ENCODE measurements around the gene PRKAR2A. TPM values are rescaled to one million over a fixed set of nuclear protein-coding genes. Genes with fewer than 3 reads are reported as not detected.

PRKAR2A gene
- total and polyA plus RNA-seq, 2 experiments from 2014 or later: 13.5 to 30.2 TPM

DNA sequence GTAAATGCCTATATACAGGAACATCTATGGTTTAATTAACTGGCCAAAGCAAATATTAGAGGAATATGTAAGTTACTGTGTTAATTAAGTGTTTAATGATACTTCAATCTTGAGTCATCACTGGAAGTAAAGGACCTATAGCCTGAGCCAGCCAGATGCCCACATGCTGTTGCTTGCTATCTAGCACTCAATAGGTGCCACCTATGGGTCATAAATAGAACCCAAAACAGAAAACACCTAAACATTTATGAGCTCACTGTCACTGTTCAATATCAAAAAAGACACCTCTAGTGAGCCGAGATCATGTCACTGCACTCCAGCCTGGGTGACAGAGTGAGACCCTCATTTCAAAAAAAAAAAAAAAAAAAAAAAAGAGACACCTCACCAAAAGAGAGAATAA, 82.3 kb downstream of the PRKAR2A start:
- Mint-ChIP-seq H3K4me1 (peaks cover 11% of the 10 kb centered on the region), H3K27ac (no peak overlapping the region), H3K4me3 (no peak overlapping the region), H3K9me3 (no peaks in the 10 kb centered on the region), H3K36me3 (ENCODE audit: low read depth) (no peaks in the 10 kb centered on the region), H3K27me3 (ENCODE audit: insufficient read depth, low read depth, poor library complexity) (no peaks in the 10 kb centered on the region)
- Histone ChIP-seq H3K27me3 (ENCODE audit: insufficient read depth) (no peaks in the 10 kb centered on the region), H4K20me1 (replicated peaks; ENCODE audit: insufficient read depth) (no peaks in the 10 kb centered on the region), H2AFZ (no peak overlapping the region), H3K4me1 (ENCODE audit: insufficient read depth) (no peaks in the 10 kb centered on the region), H3K4me3 (no peak overlapping the region), H3K79me2 (replicated peaks; ENCODE audit: insufficient read depth) (no peaks in the 10 kb centered on the region), H3K4me2 (no peak overlapping the region), H3F3A (replicated peaks; ENCODE audit: low read depth) (no peaks in the 10 kb centered on the region), H3K9me2 (ENCODE audit: insufficient read depth) (no peaks in the 10 kb centered on the region), H3K36me3 (ENCODE audit: insufficient read depth) (no peaks in the 10 kb centered on the region), H3K27ac (ENCODE audit: low read depth) (no peak overlapping the region)
- TF ChIP-seq, protein P1, sequence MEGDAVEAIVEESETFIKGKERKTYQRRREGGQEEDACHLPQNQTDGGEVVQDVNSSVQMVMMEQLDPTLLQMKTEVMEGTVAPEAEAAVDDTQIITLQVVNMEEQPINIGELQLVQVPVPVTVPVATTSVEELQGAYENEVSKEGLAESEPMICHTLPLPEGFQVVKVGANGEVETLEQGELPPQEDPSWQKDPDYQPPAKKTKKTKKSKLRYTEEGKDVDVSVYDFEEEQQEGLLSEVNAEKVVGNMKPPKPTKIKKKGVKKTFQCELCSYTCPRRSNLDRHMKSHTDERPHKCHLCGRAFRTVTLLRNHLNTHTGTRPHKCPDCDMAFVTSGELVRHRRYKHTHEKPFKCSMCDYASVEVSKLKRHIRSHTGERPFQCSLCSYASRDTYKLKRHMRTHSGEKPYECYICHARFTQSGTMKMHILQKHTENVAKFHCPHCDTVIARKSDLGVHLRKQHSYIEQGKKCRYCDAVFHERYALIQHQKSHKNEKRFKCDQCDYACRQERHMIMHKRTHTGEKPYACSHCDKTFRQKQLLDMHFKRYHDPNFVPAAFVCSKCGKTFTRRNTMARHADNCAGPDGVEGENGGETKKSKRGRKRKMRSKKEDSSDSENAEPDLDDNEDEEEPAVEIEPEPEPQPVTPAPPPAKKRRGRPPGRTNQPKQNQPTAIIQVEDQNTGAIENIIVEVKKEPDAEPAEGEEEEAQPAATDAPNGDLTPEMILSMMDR (conservative IDR thresholded peaks at IDR 0.05; ENCODE audit: low read depth in 2 of 2): peak in 1 of 2 experiments; percentile 36; a peak in 3 of 4 replicates
- TF ChIP-seq STAT1 (IDR thresholded peaks at IDR 0.05; ENCODE audit: unreplicated experiment): no peak
- no peak for TF ChIP-seq JUNB (IDR thresholded peaks at IDR 0.05; ENCODE audit: unreplicated experiment)
- ATAC-seq (peak; percentile 32; the same call in 1 of the 3 replicates), DNase-seq (ENCODE audit: low spot score) (peak; percentile 15)

DNA sequence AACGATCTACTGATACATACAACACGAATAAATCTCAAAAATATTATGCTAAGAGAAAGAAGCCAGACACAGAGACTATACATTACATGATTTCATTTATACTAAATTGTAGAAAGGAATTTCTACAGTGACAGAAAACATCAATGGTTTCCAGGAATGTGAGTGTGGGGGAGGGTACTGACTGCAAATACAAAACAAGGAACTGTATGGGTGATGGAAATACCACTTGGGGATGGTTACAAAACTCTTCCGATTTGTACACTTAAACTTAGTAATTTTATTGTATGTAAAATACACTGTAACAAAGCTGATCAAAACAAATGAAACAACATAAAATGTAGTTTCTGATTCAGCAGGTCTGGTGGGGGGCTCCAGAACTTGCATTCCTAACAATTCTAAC, 84.9 kb downstream of the PRKAR2A start:
- Histone ChIP-seq H3K4me1 (ENCODE audit: insufficient read depth) (no peaks in the 10 kb centered on the region), H3K36me3 (ENCODE audit: insufficient read depth) (no peaks in the 10 kb centered on the region), H3K27ac (ENCODE audit: low read depth) (no peak overlapping the region), H2AFZ (no peak overlapping the region), H4K20me1 (replicated peaks; ENCODE audit: insufficient read depth) (no peaks in the 10 kb centered on the region), H3K4me2 (no peak overlapping the region), H3K4me3 (no peak overlapping the region), H3F3A (replicated peaks; ENCODE audit: low read depth) (no peaks in the 10 kb centered on the region), H3K9me2 (ENCODE audit: insufficient read depth) (no peaks in the 10 kb centered on the region), H3K27me3 (ENCODE audit: insufficient read depth) (no peaks in the 10 kb centered on the region), H3K79me2 (replicated peaks; ENCODE audit: insufficient read depth) (no peaks in the 10 kb centered on the region)
- TF ChIP-seq, protein P1 (conservative IDR thresholded peaks at IDR 0.05; ENCODE audit: low read depth in 2 of 2): no peak
- no peak for TF ChIP-seq CREB1 (CRISPR knock-in tag; IDR thresholded peaks at IDR 0.05; ENCODE audit: low read depth)
- TF ChIP-seq, protein P2, sequence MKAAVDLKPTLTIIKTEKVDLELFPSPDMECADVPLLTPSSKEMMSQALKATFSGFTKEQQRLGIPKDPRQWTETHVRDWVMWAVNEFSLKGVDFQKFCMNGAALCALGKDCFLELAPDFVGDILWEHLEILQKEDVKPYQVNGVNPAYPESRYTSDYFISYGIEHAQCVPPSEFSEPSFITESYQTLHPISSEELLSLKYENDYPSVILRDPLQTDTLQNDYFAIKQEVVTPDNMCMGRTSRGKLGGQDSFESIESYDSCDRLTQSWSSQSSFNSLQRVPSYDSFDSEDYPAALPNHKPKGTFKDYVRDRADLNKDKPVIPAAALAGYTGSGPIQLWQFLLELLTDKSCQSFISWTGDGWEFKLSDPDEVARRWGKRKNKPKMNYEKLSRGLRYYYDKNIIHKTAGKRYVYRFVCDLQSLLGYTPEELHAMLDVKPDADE (IDR thresholded peaks at IDR 0.05): no peak
- no peak for TF ChIP-seq ZNF114 (CRISPR knock-in tag; IDR thresholded peaks at IDR 0.05)
- TF ChIP-seq, protein P3, sequence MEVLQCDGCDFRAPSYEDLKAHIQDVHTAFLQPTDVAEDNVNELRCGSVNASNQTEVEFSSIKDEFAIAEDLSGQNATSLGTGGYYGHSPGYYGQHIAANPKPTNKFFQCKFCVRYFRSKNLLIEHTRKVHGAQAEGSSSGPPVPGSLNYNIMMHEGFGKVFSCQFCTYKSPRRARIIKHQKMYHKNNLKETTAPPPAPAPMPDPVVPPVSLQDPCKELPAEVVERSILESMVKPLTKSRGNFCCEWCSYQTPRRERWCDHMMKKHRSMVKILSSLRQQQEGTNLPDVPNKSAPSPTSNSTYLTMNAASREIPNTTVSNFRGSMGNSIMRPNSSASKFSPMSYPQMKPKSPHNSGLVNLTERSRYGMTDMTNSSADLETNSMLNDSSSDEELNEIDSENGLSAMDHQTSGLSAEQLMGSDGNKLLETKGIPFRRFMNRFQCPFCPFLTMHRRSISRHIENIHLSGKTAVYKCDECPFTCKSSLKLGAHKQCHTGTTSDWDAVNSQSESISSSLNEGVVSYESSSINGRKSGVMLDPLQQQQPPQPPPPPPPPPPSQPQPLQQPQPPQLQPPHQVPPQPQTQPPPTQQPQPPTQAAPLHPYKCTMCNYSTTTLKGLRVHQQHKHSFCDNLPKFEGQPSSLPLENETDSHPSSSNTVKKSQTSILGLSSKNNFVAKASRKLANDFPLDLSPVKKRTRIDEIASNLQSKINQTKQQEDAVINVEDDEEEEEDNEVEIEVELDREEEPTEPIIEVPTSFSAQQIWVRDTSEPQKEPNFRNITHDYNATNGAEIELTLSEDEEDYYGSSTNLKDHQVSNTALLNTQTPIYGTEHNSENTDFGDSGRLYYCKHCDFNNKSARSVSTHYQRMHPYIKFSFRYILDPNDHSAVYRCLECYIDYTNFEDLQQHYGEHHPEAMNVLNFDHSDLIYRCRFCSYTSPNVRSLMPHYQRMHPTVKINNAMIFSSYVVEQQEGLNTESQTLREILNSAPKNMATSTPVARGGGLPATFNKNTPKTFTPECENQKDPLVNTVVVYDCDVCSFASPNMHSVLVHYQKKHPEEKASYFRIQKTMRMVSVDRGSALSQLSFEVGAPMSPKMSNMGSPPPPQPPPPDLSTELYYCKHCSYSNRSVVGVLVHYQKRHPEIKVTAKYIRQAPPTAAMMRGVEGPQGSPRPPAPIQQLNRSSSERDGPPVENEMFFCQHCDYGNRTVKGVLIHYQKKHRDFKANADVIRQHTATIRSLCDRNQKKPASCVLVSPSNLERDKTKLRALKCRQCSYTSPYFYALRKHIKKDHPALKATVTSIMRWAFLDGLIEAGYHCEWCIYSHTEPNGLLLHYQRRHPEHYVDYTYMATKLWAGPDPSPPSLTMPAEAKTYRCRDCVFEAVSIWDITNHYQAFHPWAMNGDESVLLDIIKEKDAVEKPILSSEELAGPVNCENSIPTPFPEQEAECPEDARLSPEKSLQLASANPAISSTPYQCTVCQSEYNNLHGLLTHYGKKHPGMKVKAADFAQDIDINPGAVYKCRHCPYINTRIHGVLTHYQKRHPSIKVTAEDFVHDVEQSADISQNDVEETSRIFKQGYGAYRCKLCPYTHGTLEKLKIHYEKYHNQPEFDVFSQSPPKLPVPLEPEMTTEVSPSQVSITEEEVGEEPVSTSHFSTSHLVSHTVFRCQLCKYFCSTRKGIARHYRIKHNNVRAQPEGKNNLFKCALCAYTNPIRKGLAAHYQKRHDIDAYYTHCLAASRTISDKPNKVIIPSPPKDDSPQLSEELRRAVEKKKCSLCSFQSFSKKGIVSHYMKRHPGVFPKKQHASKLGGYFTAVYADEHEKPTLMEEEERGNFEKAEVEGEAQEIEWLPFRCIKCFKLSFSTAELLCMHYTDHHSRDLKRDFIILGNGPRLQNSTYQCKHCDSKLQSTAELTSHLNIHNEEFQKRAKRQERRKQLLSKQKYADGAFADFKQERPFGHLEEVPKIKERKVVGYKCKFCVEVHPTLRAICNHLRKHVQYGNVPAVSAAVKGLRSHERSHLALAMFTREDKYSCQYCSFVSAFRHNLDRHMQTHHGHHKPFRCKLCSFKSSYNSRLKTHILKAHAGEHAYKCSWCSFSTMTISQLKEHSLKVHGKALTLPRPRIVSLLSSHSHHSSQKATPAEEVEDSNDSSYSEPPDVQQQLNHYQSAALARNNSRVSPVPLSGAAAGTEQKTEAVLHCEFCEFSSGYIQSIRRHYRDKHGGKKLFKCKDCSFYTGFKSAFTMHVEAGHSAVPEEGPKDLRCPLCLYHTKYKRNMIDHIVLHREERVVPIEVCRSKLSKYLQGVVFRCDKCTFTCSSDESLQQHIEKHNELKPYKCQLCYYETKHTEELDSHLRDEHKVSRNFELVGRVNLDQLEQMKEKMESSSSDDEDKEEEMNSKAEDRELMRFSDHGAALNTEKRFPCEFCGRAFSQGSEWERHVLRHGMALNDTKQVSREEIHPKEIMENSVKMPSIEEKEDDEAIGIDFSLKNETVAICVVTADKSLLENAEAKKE (CRISPR knock-in tag; IDR thresholded peaks at IDR 0.05): no peak
- Mint-ChIP-seq H3K4me1 (peaks cover 4% of the 10 kb centered on the region; the same call in 1 of the 3 replicates), H3K36me3 (ENCODE audit: low read depth) (no peaks in the 10 kb centered on the region), H3K27ac (no peak overlapping the region), H3K27me3 (ENCODE audit: insufficient read depth, low read depth, poor library complexity) (no peaks in the 10 kb centered on the region), H3K9me3 (no peaks in the 10 kb centered on the region), H3K4me3 (no peak overlapping the region)
- DNase-seq (ENCODE audit: low spot score) (peak; percentile 25), ATAC-seq (no peak)
